Measurements from ENCODE around the gene PPP2R5C. TPM values are rescaled to one million over a fixed set of nuclear protein-coding genes. Genes with fewer than 3 reads are reported as not detected.
"Not testable (repeated sequence)": the region's sequence is repeated elsewhere in the genome, so short reads cannot be mapped to it uniquely, and the experiment has no call there.

The PPP2R5C gene
- total RNA-seq, 1 donor: 114 TPM

DNA sequence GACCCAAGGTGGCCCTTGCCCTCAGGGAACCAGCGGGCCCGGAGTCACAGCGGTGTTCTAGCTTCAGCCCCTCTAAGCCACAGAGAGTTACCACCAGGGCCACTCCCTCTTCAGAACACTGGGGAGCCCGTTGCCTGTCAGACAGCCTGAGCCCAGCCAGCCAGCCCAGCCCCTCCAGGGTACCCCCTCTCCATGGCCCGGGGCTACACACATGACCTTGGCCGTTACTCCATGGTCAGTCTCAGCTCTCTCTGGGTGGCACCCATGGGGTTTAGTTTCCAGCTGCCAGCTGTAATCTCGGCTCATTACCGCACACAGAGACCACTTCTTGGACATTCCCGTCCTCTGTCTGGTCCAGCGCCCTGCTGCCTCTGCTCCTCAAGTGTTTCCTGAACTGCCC, 35.0 kb downstream of the PPP2R5C start:
- no peak for DNase-seq (ENCODE audit: low read depth)
- no peak overlapping the region for H3K4me3 ChIP-seq (ENCODE audit: low read depth, low read length)
- TF ChIP-seq, protein P1, sequence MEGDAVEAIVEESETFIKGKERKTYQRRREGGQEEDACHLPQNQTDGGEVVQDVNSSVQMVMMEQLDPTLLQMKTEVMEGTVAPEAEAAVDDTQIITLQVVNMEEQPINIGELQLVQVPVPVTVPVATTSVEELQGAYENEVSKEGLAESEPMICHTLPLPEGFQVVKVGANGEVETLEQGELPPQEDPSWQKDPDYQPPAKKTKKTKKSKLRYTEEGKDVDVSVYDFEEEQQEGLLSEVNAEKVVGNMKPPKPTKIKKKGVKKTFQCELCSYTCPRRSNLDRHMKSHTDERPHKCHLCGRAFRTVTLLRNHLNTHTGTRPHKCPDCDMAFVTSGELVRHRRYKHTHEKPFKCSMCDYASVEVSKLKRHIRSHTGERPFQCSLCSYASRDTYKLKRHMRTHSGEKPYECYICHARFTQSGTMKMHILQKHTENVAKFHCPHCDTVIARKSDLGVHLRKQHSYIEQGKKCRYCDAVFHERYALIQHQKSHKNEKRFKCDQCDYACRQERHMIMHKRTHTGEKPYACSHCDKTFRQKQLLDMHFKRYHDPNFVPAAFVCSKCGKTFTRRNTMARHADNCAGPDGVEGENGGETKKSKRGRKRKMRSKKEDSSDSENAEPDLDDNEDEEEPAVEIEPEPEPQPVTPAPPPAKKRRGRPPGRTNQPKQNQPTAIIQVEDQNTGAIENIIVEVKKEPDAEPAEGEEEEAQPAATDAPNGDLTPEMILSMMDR (IDR thresholded peaks at IDR 0.05; ENCODE audit: insufficient read depth, low read depth, low read length): no peak

DNA sequence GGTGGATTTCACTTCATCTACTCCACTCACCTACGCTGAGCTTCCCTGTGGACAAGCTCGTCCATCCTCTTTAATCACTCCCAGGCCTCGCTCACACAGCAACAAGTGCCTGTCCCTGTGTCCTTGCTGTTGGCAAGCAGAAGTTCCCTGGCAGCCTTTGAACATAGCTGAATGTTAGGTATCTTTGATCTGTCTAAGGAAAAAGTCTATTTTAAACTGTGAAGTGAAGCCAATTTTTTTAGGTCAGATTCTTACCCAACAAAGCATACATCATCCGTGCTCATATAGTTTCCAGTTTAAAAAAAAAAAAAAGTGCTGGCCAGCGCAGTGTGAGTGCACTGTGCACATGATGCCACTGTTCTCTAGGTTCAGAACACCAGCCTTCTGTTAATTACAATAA, 36.3 kb downstream of the PPP2R5C start:
- no peak for DNase-seq (ENCODE audit: low read depth)
- TF ChIP-seq, protein P1 (IDR thresholded peaks at IDR 0.05; ENCODE audit: insufficient read depth, low read depth, low read length): no peak
- no peak overlapping the region for H3K4me3 ChIP-seq (ENCODE audit: low read depth, low read length)

- not testable (repeated sequence) for H3K4me3 ChIP-seq (ENCODE audit: low read depth, low read length); DNase-seq (ENCODE audit: low read depth)
Observed at GRCh38 chr14:101804373-101804772, 42.9 kb downstream of the PPP2R5C start.

- H3K4me3 ChIP-seq (ENCODE audit: low read depth, low read length); DNase-seq (ENCODE audit: low read depth): not testable (repeated sequence)
Observed at GRCh38 chr14:101806252-101806651, 44.7 kb downstream of the PPP2R5C start.

GRCh38 chr14:101808020-101808641, 46.6 kb downstream of the PPP2R5C start:
- H3K4me3 ChIP-seq (ENCODE audit: low read depth, low read length): no peak overlapping the region
- TF ChIP-seq, protein P1 (IDR thresholded peaks at IDR 0.05; ENCODE audit: insufficient read depth, low read depth, low read length): no peak
- no peak for DNase-seq (ENCODE audit: low read depth)

GRCh38 chr14:101808894-101809670, 47.6 kb downstream of the PPP2R5C start:
- H3K4me3 ChIP-seq (ENCODE audit: low read depth, low read length): peak overlapping the region; percentile 66
- TF ChIP-seq, protein P1 (IDR thresholded peaks at IDR 0.05; ENCODE audit: insufficient read depth, low read depth, low read length): no peak
- DNase-seq (ENCODE audit: low read depth): no peak

DNA sequence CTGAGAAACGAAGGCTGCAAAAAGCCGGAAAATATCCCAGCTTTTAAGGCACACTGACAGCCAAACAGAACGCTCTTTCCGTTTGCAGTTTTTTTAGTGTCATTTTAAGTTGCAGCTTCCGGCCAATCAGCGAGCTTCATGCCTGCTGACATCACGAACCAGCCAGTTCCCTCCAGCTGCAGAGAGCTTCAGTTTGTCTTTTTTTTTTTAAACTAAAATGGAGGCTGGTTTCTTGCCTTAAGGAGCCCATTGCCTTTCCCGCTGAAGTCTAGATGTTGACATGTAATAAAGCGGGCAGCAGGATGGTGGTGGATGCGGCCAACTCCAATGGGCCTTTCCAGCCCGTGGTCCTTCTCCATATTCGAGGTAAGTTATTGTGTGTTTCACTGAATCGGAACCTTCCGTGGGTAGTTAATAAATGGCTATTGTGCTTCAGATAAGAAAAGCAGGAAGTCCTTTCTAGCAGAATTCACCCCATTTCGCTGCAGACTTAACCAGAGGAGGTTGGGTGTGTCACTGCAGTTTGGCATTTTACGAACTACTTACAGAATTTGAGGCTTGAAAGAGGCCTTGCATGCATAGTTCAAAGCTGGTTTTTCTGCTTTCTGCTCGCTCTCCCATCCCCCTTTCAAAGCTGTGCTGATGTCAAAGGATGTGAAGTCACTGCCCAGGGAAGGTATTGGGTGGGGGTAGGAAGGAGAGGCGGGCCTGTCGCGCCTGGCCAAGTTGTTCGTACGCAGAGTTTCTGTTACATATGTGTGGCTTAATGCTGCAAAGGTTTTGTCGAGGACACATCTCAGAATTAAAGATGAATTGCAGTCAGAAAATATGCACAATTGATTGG, 48.4 kb downstream of the PPP2R5C start:
- TF ChIP-seq, protein P1 (IDR thresholded peaks at IDR 0.05; ENCODE audit: insufficient read depth, low read depth, low read length): no peak
- peak overlapping the region; percentile 66 for H3K4me3 ChIP-seq (ENCODE audit: low read depth, low read length)
- DNase-seq (ENCODE audit: low read depth): peak; percentile 97
